ENCODE data around the gene FLVCR2. TPM values are rescaled to one million over a fixed set of nuclear protein-coding genes. Genes with fewer than 3 reads are reported as not detected.

Gene FLVCR2
- total RNA-seq, 1 donor, result 5.8 TPM

DNA sequence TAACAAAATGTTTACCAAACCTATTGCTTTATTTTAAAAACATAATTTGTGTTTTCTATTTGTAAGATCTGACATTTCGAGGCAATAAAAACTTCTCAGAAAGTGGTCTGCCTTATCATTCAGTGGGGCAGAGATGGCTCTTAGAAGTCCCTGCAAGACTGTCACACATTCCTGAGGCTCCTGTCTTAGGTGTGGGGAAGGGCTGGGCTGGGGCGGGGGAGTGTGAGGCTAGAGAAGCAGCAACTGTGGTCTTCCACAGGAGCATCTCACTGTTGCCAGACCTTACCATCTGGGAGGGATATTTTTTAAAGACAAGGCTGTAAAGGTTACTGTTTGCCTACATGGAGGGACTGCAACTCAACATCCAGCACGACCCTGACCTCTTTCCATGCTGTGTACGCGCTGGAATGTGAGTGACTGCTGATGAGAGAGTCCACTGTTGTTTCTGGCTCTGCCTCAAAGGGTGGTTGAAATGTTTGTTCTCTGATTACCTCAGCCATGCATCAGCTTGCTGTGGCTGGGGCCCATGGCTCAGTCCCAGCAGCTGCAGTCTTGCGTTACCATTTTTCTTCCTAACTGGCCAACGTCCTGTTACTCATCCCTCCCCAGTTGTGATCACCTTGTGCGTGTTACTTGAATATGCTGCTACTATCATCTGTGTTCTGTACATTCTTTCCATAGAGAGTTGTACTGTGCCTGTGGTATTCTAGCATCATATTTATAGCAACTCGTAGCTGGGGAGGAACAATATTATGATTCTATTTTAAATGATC lies 69.8 kb downstream of the FLVCR2 start:
- H3K4me3 ChIP-seq (ENCODE audit: low read length), result no peak overlapping the region
- no peaks in the 10 kb centered on the region for H3K4me1 ChIP-seq (ENCODE audit: insufficient read depth, low read length)
- no peaks in the 10 kb centered on the region for H3K9me3 ChIP-seq (ENCODE audit: low read depth, low read length)
- H3K27me3 ChIP-seq (ENCODE audit: insufficient read depth, low read length), result no peaks in the 10 kb centered on the region

DNA sequence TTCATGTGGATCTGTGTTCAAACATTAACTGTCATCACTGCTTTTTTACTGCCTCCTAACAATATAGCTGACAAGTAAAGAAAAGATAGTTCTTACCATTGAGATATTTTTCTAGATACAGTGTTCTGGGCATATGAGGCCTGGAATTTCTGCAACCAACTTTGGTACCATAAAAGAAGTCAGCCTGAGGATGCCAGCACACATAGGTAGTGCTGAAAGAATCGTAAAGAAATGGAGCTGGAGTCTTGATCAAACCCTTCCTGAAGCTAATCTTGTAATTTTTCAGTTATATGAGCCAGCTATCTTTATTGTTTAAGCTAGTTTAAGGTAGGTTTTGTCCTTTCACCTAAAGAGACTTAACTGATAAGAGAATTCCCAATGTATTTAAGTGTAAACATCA lies 70.9 kb downstream of the FLVCR2 start:
- H3K27me3 ChIP-seq (ENCODE audit: insufficient read depth, low read length), result no peaks in the 10 kb centered on the region
- H3K4me1 ChIP-seq (ENCODE audit: insufficient read depth, low read length), result peaks cover 4% of the 10 kb centered on the region
- no peaks in the 10 kb centered on the region for H3K9me3 ChIP-seq (ENCODE audit: low read depth, low read length)
- no peak overlapping the region for H3K4me3 ChIP-seq (ENCODE audit: low read length)

DNA sequence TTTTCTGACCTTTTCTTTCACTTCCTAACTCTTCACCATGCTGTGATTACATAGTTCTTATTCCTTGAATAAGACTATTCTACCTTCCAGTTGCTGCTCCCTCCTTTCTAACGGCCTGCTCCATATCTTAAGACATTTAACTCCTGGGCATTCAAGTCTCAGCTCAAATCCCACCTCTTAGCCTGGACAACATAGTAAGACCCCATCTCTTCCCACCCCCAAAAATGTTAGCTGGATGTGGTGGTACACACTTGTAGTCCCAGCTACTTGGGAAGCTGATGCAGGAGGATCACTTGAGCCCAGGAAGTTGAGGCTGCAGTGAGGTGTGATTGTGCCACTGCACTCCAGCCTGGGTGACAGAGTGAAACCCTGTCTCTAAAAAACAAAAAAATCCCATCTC lies 71.4 kb downstream of the FLVCR2 start:
- H3K9me3 ChIP-seq (ENCODE audit: low read depth, low read length), result no peaks in the 10 kb centered on the region

DNA sequence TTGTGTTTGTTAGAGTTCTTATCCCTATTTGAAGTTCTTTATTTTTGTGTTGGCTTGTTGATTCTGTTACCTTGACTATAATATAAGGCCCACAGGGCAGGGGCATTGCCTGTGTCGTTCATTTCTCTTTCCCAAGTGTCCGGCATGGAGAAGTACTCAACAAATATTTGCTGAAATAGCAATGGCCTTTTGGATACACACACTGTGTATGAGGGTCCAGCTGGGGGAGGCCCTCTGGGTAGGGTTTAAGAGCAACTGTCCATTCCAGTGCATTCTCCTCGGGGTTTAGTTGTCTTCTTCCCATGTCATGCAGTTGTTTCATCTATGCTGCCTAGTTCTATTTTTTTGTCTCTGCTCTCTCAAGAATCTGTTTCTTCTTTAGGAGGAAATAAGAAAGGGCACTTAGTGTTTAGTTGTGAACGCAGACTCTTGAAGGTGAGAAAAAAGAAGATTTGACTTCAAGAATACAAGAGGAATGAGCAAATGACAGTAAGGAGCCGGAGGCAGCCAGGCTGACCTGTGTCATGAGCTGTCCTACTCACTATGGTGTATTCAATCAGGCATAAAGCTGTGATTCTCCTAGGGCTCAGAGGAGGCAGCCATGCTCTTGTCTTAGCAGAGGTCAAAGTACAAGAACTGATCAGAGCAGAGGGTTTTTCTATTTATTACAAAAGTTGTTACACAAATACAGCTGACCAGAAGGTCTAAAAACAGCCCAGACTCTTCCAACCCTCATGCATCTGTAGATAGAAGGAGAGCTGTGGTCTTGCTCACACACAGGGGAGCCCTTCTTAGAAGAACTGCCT lies 72.0 kb downstream of the FLVCR2 start:
- Histone ChIP-seq H3K27me3 (ENCODE audit: insufficient read depth, low read length) (no peaks in the 10 kb centered on the region), H3K4me3 (ENCODE audit: low read length) (no peak overlapping the region), H3K9me3 (ENCODE audit: low read depth, low read length) (no peaks in the 10 kb centered on the region), H3K4me1 (ENCODE audit: insufficient read depth, low read length) (peaks cover 4% of the 10 kb centered on the region)

More for the DNA sequence above, 71.4 kb downstream of the FLVCR2 start:
- H3K4me3 ChIP-seq (ENCODE audit: low read length), result no peak overlapping the region
- peaks cover 4% of the 10 kb centered on the region for H3K4me1 ChIP-seq (ENCODE audit: insufficient read depth, low read length)
- no peaks in the 10 kb centered on the region for H3K27me3 ChIP-seq (ENCODE audit: insufficient read depth, low read length)

DNA sequence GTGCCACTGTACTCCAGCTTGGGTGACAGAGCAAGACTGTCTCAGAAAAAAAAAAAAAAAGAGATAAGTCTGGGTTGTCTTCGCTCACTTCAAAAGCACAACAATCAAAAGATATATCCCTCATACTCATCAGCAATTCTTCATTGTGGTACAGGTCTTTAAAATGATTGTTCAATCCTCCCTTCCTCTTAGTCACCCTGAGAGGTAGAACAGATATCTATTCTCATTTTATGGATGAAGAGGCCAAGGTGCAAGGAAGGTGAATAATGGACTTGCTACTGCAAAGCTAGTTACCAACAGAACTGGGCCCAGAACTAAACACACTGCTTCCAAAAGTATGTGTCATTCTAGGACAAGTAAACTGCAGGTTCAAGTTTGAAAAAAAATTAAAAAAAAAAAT lies 75.1 kb downstream of the FLVCR2 start:
- Histone ChIP-seq H3K27me3 (ENCODE audit: insufficient read depth, low read length) (no peaks in the 10 kb centered on the region), H3K9me3 (ENCODE audit: low read depth, low read length) (no peaks in the 10 kb centered on the region), H3K4me3 (ENCODE audit: low read length) (no peak overlapping the region)

DNA sequence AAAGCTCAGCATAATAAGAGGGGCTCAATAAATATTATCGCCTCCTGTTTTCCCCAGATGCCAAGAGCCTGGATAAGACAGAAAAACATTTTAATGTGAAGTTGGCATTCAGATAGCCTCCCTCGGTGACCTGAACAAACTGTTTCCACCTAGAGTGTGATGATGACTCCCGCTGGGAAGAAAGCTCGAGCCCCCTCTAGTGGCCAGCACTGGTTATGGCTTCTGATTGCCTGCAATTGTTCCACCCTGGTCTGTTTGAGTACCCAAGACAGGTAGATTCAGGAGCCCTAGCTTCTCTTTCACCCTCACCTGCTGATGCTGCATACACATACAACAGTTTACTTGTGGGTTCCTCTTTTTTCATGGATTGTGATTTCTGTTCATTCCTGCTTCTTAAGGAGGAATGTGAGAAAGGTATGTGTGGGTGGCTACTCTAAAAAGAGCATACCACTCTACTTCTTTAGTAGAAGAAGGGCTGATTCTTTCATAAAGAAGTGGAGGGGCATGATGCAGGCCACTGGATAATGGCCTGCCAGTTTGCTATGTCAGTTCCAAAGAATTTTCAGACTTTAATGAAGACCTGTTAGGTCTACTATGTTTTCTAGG lies 75.8 kb downstream of the FLVCR2 start:
- Histone ChIP-seq H3K9me3 (ENCODE audit: low read depth, low read length) (no peaks in the 10 kb centered on the region), H3K4me3 (ENCODE audit: low read length) (no peak overlapping the region), H3K27me3 (ENCODE audit: insufficient read depth, low read length) (no peaks in the 10 kb centered on the region), H3K4me1 (ENCODE audit: insufficient read depth, low read length) (peaks cover 4% of the 10 kb centered on the region)

More for the DNA sequence above, 75.1 kb downstream of the FLVCR2 start:
- peaks cover 4% of the 10 kb centered on the region for H3K4me1 ChIP-seq (ENCODE audit: insufficient read depth, low read length)

DNA sequence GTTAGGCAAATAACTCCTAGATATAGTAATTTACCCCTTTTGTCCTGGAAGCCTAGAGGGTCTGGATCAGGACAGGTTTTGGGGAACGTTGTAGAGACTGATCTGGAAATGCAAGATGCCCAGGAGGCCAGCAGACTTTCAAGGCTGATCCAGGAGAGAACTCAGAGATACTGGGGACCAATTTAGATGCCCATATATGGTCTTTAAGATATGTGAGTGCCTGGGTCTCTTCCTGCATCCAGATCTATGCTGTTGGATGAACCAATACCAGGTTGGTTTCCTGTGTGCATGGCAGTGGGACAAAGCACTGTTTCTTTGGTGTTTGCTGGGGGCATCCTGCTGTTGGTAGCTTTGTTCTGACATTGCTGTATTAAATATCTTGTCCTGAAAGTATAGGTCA lies 76.8 kb downstream of the FLVCR2 start:
- H3K9me3 ChIP-seq (ENCODE audit: low read depth, low read length), result no peaks in the 10 kb centered on the region
- no peak overlapping the region for H3K4me3 ChIP-seq (ENCODE audit: low read length)
- H3K27me3 ChIP-seq (ENCODE audit: insufficient read depth, low read length), result no peaks in the 10 kb centered on the region
- H3K4me1 ChIP-seq (ENCODE audit: insufficient read depth, low read length), result peaks cover 10% of the 10 kb centered on the region

DNA sequence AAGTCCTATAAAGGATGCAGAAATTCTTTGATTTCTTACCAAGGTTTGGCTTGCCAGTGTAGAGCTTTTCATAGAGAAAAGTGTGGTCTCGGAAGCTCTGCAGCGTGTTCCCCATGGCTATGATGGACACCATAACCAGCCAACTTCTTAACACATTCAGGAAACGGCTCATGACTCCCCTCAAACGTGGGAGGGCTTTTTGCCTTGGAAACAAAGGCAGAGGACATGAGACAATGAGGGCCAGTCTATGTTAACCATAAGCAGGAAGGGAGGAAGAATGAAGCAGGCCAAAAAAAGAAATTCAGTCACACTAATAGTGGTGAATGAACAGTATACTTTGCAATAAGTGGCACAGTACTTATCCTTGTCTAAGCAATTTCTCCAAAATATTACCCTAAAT lies 78.9 kb downstream of the FLVCR2 start:
- H3K4me3 ChIP-seq (ENCODE audit: low read length), result no peak overlapping the region
- H3K9me3 ChIP-seq (ENCODE audit: low read depth, low read length), result no peaks in the 10 kb centered on the region
- H3K27me3 ChIP-seq (ENCODE audit: insufficient read depth, low read length), result no peaks in the 10 kb centered on the region
- peaks cover 21% of the 10 kb centered on the region for H3K4me1 ChIP-seq (ENCODE audit: insufficient read depth, low read length)

DNA sequence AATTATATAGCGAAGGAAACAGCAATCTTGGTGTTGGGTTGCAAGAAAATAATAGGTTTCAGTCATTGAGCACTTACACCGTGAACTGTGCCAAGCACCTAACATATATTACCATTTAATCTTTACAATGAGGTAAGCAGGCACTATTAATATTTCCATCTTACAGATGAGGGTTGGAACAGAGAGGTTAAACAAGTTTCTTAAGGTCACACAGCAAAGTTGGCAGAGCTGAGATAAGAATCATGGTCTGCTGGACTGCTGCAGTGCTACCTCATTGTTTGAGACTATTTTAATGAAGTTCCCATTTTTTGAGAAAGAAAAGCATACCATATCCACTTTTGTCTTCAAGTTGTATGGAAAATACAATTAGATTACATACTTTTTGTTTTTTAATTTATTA lies 80.5 kb downstream of the FLVCR2 start:
- H3K27me3 ChIP-seq (ENCODE audit: insufficient read depth, low read length), result no peaks in the 10 kb centered on the region
- no peaks in the 10 kb centered on the region for H3K9me3 ChIP-seq (ENCODE audit: low read depth, low read length)
- no peak overlapping the region for H3K4me3 ChIP-seq (ENCODE audit: low read length)
- peaks cover 20% of the 10 kb centered on the region for H3K4me1 ChIP-seq (ENCODE audit: insufficient read depth, low read length)

DNA sequence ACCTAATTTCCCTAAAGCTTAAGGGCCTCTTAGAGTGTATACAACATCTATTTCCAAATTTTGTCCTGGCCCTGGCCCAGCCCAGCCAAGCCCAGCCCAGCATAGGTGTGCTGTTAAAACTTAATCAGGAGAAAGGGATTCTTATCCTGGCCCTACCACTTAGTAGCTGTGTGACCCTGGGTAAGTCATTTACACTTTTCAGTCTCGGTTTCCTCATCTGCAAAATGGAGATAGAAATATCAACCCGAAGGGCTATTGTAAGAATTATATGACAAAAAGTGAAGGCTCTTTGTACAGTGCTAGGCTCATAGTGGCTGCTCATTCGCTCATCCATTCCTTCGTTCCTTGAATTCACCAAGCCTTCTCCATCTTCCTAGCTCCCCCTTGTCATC lies 81.8 kb downstream of the FLVCR2 start:
- H3K4me3 ChIP-seq (ENCODE audit: low read length), result peak overlapping the region; percentile 94
- H3K9me3 ChIP-seq (ENCODE audit: low read depth, low read length), result no peaks in the 10 kb centered on the region
- H3K27me3 ChIP-seq (ENCODE audit: insufficient read depth, low read length), result no peaks in the 10 kb centered on the region
- H3K4me1 ChIP-seq (ENCODE audit: insufficient read depth, low read length), result peaks cover 18% of the 10 kb centered on the region

DNA sequence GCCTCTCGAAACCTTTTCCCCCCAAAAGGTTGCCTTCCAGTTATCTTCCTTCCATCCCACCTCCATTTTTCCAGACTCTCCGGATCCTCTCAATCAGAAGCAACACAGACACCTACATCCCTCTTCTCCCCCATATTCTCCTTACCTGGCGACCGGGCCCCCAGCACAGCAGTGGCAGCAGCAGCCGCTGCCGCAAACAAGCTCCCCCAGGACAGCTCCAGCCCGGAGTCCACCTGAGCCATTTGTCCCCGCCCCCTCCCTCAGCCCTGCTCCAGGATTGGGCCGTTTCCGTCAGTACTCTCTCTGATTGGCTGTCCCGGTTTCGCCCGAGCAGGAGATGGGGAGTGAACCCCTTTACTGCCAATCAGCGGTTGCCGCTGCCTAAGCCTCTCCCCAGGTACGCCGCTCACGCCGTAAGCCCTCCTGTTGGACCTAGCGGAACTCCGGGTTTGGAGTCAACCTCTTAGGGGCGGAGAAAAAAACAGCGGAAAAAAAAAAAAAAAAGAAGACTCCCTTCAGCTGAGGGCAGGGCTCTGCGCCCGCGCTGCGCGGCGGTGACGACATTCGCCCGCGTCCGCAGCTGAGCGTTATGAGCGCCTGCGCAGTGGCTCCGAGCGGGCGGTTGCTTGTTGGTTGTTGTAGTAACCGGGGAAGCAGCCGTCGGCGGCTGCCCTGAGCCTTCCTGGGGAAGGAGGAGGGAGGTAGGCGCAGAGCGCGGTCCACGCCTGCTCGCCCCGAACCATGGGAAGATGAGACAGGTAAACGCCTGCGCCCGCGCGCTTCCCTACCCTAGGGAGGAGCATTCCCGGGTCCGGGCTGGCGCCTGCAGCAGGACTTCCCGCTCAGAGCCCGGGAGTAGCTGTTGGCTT lies 82.4 kb downstream of the FLVCR2 start, which contains the start of the genes ERG28 and TTLL5:
Gene ERG28, minus strand, starts transcription at position 247 of the 869 bp plus-strand sequence. CDS start 3,374 bp downstream, outside the sequence.
Gene TTLL5, plus strand, starts transcription at position 617 of the 869 bp plus-strand sequence. CDS start 1,904 bp downstream, outside the sequence.
- Histone ChIP-seq H3K4me1 (ENCODE audit: insufficient read depth, low read length) (peaks cover 18% of the 10 kb centered on the region), H3K27me3 (ENCODE audit: insufficient read depth, low read length) (no peaks in the 10 kb centered on the region), H3K9me3 (ENCODE audit: low read depth, low read length) (no peaks in the 10 kb centered on the region), H3K4me3 (ENCODE audit: low read length) (peak within 1 kb of the TSS; percentile 94)

DNA sequence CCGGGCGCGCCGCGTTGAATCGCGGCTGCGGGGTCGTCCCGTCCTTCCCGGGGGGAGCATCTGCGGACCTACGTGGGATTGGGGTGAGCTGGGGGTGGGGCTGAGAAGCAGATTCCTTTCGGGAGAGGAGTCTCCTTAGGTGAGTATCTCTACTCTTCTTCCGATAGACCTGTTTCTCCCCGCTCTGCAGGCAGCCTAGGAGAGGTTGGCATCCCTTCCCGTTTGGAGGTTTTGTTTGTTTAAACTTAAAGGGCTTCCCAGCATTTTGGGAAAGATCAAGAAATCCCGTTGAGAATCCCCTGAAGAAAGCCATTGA lies 83.0 kb downstream of the FLVCR2 start:
- peaks cover 18% of the 10 kb centered on the region for H3K4me1 ChIP-seq (ENCODE audit: insufficient read depth, low read length)
- no peaks in the 10 kb centered on the region for H3K9me3 ChIP-seq (ENCODE audit: low read depth, low read length)
- no peaks in the 10 kb centered on the region for H3K27me3 ChIP-seq (ENCODE audit: insufficient read depth, low read length)
- peak overlapping the region; percentile 94 for H3K4me3 ChIP-seq (ENCODE audit: low read length)

DNA sequence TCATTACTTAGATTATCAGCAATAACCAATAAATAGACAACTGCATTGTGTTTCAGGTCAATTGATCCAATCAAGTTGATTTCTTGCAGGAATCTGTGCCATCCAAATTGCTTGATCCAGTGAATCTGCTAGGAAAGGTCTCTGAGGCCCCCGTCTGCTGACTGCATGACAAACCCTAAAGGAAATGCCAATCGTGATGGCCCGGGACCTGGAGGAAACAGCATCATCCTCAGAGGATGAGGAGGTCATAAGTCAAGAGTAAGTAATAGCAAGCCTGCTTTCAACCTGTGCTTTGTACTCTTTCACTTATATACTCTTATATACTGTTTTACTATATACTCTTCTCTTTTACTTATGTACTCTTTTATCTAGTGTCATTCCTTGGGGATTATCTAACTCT lies 84.5 kb downstream of the FLVCR2 start:
- Histone ChIP-seq H3K4me1 (ENCODE audit: insufficient read depth, low read length) (peaks cover 18% of the 10 kb centered on the region), H3K4me3 (ENCODE audit: low read length) (no peak overlapping the region), H3K27me3 (ENCODE audit: insufficient read depth, low read length) (no peaks in the 10 kb centered on the region), H3K9me3 (ENCODE audit: low read depth, low read length) (no peaks in the 10 kb centered on the region)

DNA sequence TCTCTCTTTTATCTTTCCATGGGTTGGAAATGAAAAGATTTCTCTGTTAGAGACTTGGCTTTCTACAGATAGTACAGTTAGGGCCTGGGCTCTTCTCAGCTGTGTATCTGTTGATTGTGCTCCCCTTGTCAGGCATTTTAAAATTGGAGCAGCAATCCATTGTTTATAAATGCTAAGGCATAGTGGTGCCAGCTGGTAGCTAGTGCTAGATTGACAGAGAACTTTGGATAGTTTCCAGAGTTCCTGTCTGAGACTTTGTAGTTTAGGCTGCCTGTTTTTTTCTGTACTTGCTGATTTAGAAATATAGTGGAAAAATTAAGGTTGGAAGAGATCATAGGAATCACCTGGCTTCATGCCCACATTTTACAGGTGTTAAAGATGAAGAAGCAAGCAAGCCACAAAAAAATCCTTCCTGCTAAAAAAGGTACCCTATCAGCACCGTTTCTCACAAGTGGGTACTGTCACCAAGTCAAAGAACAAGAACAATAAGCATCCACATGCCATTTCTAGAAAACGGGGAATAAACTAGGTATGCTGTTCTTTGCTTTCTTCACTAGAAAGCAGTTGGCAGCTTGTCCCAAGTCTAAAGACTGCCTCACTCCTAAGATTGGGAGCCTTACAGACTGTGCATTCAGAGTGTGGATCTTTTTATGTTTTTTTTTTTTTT lies 88.8 kb downstream of the FLVCR2 start:
- Histone ChIP-seq H3K4me3 (ENCODE audit: low read length) (no peak overlapping the region), H3K27me3 (ENCODE audit: insufficient read depth, low read length) (no peaks in the 10 kb centered on the region), H3K9me3 (ENCODE audit: low read depth, low read length) (no peaks in the 10 kb centered on the region), H3K4me1 (ENCODE audit: insufficient read depth, low read length) (peaks cover 2% of the 10 kb centered on the region)

Measured in mononuclear cell (primary cell).